HG02759 (cell line): ENCODE data around the gene GNAS-AS1.

Experiments used
- ATAC-seq: cut with Tn5 transposase; IDR thresholded peaks from one replicate; pipeline ENCODE4 v1.9.1; 2021; ENCODE audit warnings: mild to moderate bottlenecking, moderate library complexity; ENCODE audit not compliant: unreplicated experiment

The GNAS-AS1 gene

DNA sequence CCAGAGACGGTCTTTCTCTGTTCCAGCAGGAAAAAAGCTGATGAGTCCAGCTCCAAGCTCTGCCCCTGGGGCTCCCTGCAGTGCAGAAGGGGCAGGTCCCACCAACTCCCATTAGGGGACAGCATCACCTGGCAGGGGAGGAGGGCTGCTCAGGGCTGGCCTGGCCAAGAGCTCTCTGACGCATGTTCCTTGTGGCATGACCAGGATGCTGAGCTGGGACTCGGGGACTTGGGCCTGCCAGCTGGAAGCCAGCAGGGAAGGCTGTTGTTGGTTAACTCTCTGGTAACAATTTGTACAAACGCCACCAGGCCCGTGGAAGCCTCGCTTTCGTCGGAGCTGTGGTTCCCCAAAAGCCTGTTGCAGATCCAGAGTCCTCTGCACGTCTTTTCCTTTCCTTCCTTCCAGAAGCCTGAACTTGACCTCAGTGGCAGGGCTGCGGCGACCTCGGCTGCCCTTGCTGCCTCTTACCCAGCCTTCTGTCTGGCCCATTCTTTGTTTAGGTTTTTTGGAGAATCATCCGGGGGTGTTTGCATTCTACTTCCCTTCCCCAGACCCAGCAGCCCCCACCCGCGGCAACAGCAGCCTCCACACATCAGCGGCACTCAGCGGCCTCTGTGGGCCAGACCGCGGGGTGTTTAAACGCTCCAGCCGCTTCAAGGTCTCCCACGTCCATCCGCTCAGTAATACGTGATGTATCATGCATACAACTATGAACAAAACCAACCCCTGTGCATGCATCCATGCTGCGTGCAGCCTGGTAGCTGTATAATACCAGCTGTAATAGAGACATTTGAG, 63.3 kb downstream of the GNAS-AS1 start:
- ATAC-seq: no peak

- ATAC-seq: no peak
These were observed 66.2 kb downstream of the GNAS-AS1 start for GRCh38 chr20:58784321-58785074.

DNA sequence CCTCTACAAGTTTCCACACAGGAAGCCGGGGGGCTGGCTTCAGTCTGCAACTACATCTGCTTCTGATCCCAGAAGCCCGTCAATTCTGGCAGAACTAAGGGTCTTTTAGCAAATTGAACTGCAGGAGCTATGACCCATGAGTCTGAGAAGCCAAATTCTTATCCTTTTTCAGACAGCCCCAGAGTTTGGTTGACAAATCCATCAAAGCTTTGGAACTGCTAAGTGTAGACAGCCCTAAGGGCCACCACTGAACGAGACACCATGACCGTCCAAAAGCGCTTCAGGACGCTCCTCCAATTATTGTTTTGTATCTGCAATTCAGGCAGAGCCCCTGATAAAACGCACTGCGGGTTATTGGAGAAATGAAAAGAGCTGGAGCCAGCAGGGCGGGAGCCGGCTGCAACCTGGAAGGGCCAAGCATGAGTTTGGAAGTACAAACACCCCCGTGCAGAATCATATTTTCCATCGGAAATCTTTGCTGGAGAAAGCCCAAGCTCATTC, 67.1 kb downstream of the GNAS-AS1 start:
- no peak for ATAC-seq

DNA sequence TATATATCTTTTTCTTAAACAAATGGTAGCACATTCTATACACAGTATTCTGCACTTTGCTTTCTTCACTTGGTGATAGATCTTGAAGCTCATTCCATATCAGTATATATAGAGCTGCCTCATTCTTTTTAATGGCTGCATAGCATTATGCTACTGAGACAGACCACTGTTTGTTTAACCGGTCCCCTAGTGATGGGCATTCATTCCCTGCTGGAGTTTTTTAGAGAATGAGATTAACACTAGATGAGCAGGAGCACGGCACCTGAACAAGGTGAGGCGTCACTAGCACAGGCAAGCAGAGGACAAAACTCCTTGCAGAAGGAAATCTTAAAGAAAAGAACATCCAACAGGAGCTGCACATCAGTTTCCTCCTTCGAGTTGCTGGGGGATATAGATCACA, 69.6 kb downstream of the GNAS-AS1 start:
- no peak for ATAC-seq

DNA sequence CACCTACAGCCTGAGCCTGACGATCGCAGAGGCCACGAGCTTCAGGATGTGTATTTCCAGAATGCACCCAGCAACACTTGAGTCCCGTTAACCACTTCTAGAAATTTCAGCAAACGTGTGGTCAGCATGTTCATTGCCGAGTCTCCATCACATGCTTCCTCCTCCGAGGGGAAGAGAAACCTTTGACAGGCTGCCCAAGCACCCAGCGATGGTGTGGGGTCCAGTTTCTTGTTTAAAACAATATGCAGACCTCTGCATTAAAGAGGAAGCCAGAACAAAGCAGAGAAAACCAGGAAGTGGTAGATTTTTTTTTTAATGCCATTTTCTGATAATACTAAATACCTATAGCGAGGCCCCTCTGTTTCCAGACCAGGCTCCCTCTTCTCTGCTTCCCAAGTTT, 71.9 kb downstream of the GNAS-AS1 start:
- no peak for ATAC-seq

GRCh38 chr20:58777657-58778056, 73.0 kb downstream of the GNAS-AS1 start:
- ATAC-seq: no peak

DNA sequence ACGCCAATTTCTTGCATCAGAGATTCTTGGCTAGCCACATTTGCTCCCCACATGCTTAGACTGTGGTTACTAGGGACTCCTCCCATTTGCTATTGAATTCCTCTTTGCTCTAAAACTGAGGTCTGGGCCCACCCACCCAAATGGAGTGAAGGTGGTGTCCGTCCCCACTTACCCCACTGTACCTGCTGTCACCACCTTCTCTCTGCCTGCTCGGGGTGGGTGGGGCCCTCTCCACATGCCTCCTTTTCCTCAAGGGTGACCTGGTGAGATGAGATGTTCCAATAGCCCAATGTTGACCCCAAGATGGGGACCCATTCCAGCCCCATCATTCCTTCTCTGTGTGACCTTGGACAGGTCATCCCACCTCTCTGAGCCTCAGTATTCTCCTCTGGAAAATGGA, 74.6 kb downstream of the GNAS-AS1 start:
- ATAC-seq: no peak

DNA sequence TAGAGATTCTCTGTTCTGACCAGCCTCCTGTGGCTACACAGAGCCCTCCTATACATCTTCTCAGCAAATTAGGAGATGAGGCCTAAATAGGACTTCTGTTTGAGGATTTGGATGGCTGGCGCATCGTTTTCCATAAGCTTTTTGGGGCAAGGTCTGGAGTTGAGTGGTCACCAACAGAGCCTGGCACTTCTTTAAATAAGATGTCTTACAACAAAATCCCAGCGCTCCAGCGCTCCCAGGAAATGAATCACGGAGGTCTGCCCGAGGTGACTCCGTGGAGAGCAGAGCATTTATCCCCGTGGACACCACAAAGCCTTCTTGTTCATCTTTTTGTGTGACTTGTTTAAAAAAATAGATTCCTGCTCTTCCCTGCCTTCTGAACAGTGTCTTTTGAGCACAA, 75.3 kb downstream of the GNAS-AS1 start:
- ATAC-seq: no peak

GRCh38 chr20:58774667-58775263, 75.9 kb downstream of the GNAS-AS1 start:
- no peak for ATAC-seq

DNA sequence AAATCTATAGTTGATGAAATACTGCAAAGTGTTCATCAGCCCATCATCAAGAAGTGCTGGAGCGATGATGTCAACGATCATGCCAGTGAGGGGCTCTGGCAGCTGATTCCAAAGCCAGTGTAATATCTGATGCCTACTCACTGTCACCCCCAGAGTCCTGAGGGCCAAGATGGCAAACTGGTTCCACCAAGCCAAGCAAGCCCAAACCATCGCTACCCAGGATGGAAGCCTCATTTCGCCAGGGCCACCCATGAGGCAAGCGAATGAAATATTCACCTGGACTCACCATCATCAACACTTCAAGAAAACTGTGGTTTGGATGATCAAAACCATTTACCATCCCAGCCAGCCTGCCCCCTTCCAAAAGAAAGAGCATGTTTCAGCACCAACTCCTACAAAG, 76.5 kb downstream of the GNAS-AS1 start:
- ATAC-seq: no peak

DNA sequence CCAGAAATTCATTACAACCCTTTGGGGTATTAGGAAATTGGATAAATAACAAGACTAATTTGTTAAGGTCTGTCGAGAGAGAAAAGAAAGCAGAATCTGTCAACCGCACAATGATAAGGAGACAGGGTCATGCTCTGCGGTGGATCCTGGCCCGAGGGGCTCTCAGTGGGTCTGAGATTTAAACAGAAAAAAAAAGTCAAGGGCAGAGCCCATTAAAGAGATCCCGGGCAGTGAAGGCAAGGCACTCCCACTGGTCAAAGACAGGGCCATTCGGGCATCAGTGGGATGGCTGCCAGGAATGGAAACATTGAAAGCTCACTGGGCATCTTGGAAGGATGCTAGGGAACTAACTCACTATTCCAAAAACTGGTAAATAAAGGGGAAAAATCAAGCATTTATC, 77.9 kb downstream of the GNAS-AS1 start:
- ATAC-seq: no peak
